ENCODE results near the gene SUV39H2.

The SUV39H2 gene

GRCh38 chr10:14878266-14879123 is at the start of gene SUV39H2:
TSS of gene SUV39H2 (plus strand) at chr10:14878866. CDS start at chr10:14878889, 23 bp downstream.
- ATAC-seq (peak; percentile 95), DNase-seq (peak; percentile 94 to 96)
- no peaks in the 10 kb centered on the region for H3K9me3 Mint-ChIP-seq
- H3K4me3 Mint-ChIP-seq, result peak within 1 kb of the TSS; percentile 96 to 98
- H3K27me3 Mint-ChIP-seq, result no peaks in the 10 kb centered on the region
- H3K4me1 Mint-ChIP-seq, result peaks cover 43% of the 10 kb centered on the region
- H3K27ac Mint-ChIP-seq, result peak within 1 kb of the TSS; percentile 92 to 95

GRCh38 chr10:14833106-14833505 is 45.6 kb upstream of the SUV39H2 start:
- Mint-ChIP-seq H3K27ac (no peak overlapping the region), H3K4me3 (no peak overlapping the region), H3K27me3 (no peaks in the 10 kb centered on the region), H3K4me1 (no peaks in the 10 kb centered on the region), H3K9me3 (no peaks in the 10 kb centered on the region)
- DNase-seq (no peak), ATAC-seq (no peak)

GRCh38 chr10:14836208-14836607 is 42.5 kb upstream of the SUV39H2 start:
- no peak for ATAC-seq
- H3K4me1 Mint-ChIP-seq, result peaks cover 13% of the 10 kb centered on the region
- no peak for DNase-seq
- H3K27me3 Mint-ChIP-seq, result no peaks in the 10 kb centered on the region
- H3K9me3 Mint-ChIP-seq, result no peaks in the 10 kb centered on the region
- H3K27ac Mint-ChIP-seq, result no peak overlapping the region
- peak overlapping the region in 1 of 2 donors; percentile 94 for H3K4me3 Mint-ChIP-seq

- peaks cover 13% of the 10 kb centered on the region for H3K4me1 Mint-ChIP-seq
- no peak for DNase-seq
Observed at GRCh38 chr10:14837003-14837756, 41.5 kb upstream of the SUV39H2 start.

GRCh38 chr10:14837757-14838581 is 40.7 kb upstream of the SUV39H2 start, which contains the start of the genes CDNF, HSPA14 and MSANTD7:
TSS of gene CDNF (minus strand) at chr10:14838037. CDS start at chr10:14837946, 91 bp downstream.
TSS of gene HSPA14 (plus strand) at chr10:14838306. CDS start at chr10:14838403, 97 bp downstream.
TSS of gene MSANTD7 (plus strand) at chr10:14838306. CDS start at chr10:14842285, 3,979 bp downstream.
- H3K4me1 Mint-ChIP-seq, result peaks cover 13% of the 10 kb centered on the region
- peak; percentile 99 to 100 for DNase-seq
- H3K4me3 Mint-ChIP-seq, result peak within 1 kb of the TSS; percentile 94 to 97
- no peaks in the 10 kb centered on the region for H3K27me3 Mint-ChIP-seq
- H3K9me3 Mint-ChIP-seq, result no peaks in the 10 kb centered on the region
- peak within 1 kb of the TSS; percentile 99 for H3K27ac Mint-ChIP-seq
- peak; percentile 95 for ATAC-seq

More at GRCh38 chr10:14837003-14837756, 41.5 kb upstream of the SUV39H2 start:
- ATAC-seq, result no peak
- Mint-ChIP-seq H3K27ac (peak overlapping the region; percentile 99), H3K27me3 (no peaks in the 10 kb centered on the region), H3K9me3 (no peaks in the 10 kb centered on the region), H3K4me3 (peak overlapping the region; percentile 94 to 97)

- DNase-seq (peak; percentile 26 to 34), ATAC-seq (peak; percentile 24)
- no peaks in the 10 kb centered on the region for H3K9me3 Mint-ChIP-seq
Observed at GRCh38 chr10:14838582-14839304, 39.9 kb upstream of the SUV39H2 start.

GRCh38 chr10:14839305-14839695 is 39.4 kb upstream of the SUV39H2 start:
- Mint-ChIP-seq H3K4me1 (peaks cover 19% of the 10 kb centered on the region), H3K4me3 (peak overlapping the region; percentile 94 to 97), H3K9me3 (no peaks in the 10 kb centered on the region), H3K27me3 (no peaks in the 10 kb centered on the region), H3K27ac (peak overlapping the region; percentile 99)
- ATAC-seq, result no peak
- no peak for DNase-seq

More at GRCh38 chr10:14838582-14839304, 39.9 kb upstream of the SUV39H2 start:
- Mint-ChIP-seq H3K27me3 (no peaks in the 10 kb centered on the region), H3K27ac (peak overlapping the region; percentile 99), H3K4me3 (peak overlapping the region; percentile 94 to 97), H3K4me1 (peaks cover 19% of the 10 kb centered on the region)

GRCh38 chr10:14840178-14840577 is 38.5 kb upstream of the SUV39H2 start:
- ATAC-seq, result no peak
- no peak overlapping the region for H3K27ac Mint-ChIP-seq

GRCh38 chr10:14843327-14843988 is 35.2 kb upstream of the SUV39H2 start:
- no peak overlapping the region for H3K27ac Mint-ChIP-seq
- no peak overlapping the region for H3K4me3 Mint-ChIP-seq
- peaks cover 24% of the 10 kb centered on the region for H3K4me1 Mint-ChIP-seq
- no peak for DNase-seq
- no peaks in the 10 kb centered on the region for H3K9me3 Mint-ChIP-seq
- H3K27me3 Mint-ChIP-seq, result no peaks in the 10 kb centered on the region
- ATAC-seq, result no peak

More at GRCh38 chr10:14840178-14840577, 38.5 kb upstream of the SUV39H2 start:
- no peak for DNase-seq
- H3K9me3 Mint-ChIP-seq, result no peaks in the 10 kb centered on the region
- H3K4me1 Mint-ChIP-seq, result peaks cover 22% of the 10 kb centered on the region
- H3K27me3 Mint-ChIP-seq, result no peaks in the 10 kb centered on the region
- peak overlapping the region in 1 of 2 donors; percentile 94 for H3K4me3 Mint-ChIP-seq

- ATAC-seq (no peak), DNase-seq (no peak)
- peak overlapping the region in 1 of 2 donors; percentile 21 for H3K27ac Mint-ChIP-seq
- no peaks in the 10 kb centered on the region for H3K27me3 Mint-ChIP-seq
- H3K4me1 Mint-ChIP-seq, result peaks cover 16% of the 10 kb centered on the region
- no peaks in the 10 kb centered on the region for H3K9me3 Mint-ChIP-seq
- H3K4me3 Mint-ChIP-seq, result no peak overlapping the region
Observed at GRCh38 chr10:14844948-14845347, 33.7 kb upstream of the SUV39H2 start.

GRCh38 chr10:14852236-14852635 is 26.4 kb upstream of the SUV39H2 start:
- H3K27me3 Mint-ChIP-seq, result no peaks in the 10 kb centered on the region
- H3K4me1 Mint-ChIP-seq, result no peaks in the 10 kb centered on the region
- H3K9me3 Mint-ChIP-seq, result no peaks in the 10 kb centered on the region
- DNase-seq, result no peak
- no peak overlapping the region for H3K4me3 Mint-ChIP-seq
- H3K27ac Mint-ChIP-seq, result no peak overlapping the region
- ATAC-seq, result no peak

- Mint-ChIP-seq H3K27ac (no peak overlapping the region), H3K4me3 (no peak overlapping the region)
Observed at GRCh38 chr10:14855453-14855852, 23.2 kb upstream of the SUV39H2 start.

GRCh38 chr10:14858338-14858960 is 20.2 kb upstream of the SUV39H2 start:
- Mint-ChIP-seq H3K27me3 (no peaks in the 10 kb centered on the region), H3K9me3 (no peaks in the 10 kb centered on the region), H3K4me1 (no peaks in the 10 kb centered on the region), H3K4me3 (no peak overlapping the region), H3K27ac (no peak overlapping the region)
- DNase-seq (no peak), ATAC-seq (no peak)

More at GRCh38 chr10:14855453-14855852, 23.2 kb upstream of the SUV39H2 start:
- ATAC-seq (no peak), DNase-seq (no peak)
- H3K4me1 Mint-ChIP-seq, result no peaks in the 10 kb centered on the region
- no peaks in the 10 kb centered on the region for H3K27me3 Mint-ChIP-seq
- no peaks in the 10 kb centered on the region for H3K9me3 Mint-ChIP-seq
